Lower lobe of right lung (tissue), 2 donors: ENCODE data around the gene FOXP1. TPM values are rescaled to one million over a fixed set of nuclear protein-coding genes. Genes with fewer than 3 reads are reported as not detected.

Experiments used
- ATAC-seq, 2 donors: fragments of 200-7000 bp; cut with Tn5 transposase; one replicate each; pipeline ENCODE4 v1.9.1; 2020 to 2022; ENCODE audit warnings: mild to moderate bottlenecking in 2 of 2, moderate library complexity in 2 of 2
- DNase-seq: peaks from one replicate; pipeline ENCODE4 v3.0.0-alpha.2; 2020
- H3K27ac ChIP-seq: fragments of 200-600 bp; one replicate; pipeline ENCODE4 v1.8.0; 2022
- H3K27me3 ChIP-seq: fragments of 200-600 bp; one replicate; pipeline ENCODE4 v1.8.0; 2022; ENCODE audit warnings: low read depth
- H3K36me3 ChIP-seq: fragments of 200-600 bp; one replicate; pipeline ENCODE4 v1.8.0; 2022; ENCODE audit warnings: mild to moderate bottlenecking
- H3K4me1 ChIP-seq: fragments of 200-600 bp; one replicate; pipeline ENCODE4 v1.8.0; 2022
- H3K4me3 ChIP-seq: fragments of 200-600 bp; one replicate; pipeline ENCODE4 v1.8.0; 2022; ENCODE audit warnings: mild to moderate bottlenecking
- H3K9me3 ChIP-seq: fragments of 200-600 bp; one replicate; pipeline ENCODE4 v1.8.0; 2022
- CTCF ChIP-seq: fragments of 200-600 bp; IDR thresholded peaks from one replicate; pipeline ENCODE4 v1.8.0; 2022; ENCODE audit warnings: antibody characterized with exemption, mild to moderate bottlenecking
- intact Hi-C: fragments of 100-400 bp; cut with DNase I; formaldehyde crosslinking; loops from one replicate; pipeline ENCODE4 v1.11.0; 2022
- total RNA-seq: library from RNA; stranded (reverse); fragmentation: NEBNext Ultra II Directional; extraction: Animal tissue kit (Norgen Biotek cat#: 25700); gene quantifications from one replicate; pipeline ENCODE4 v1.2.1, GENCODE V29; 2021
- donor health status: DM: no; HTN: yes; CAD: no; lungs with severe emphysema.

The FOXP1 gene
- total RNA-seq, 1 donor from 2014 or later = 138 TPM

GRCh38 chr3:71080517-71081083 lies 502.9 kb downstream of the FOXP1 start:
- H3K9me3 ChIP-seq = no peaks in the 10 kb centered on the region
- no peak overlapping the region for H3K27ac ChIP-seq
- DNase-seq (no peak), ATAC-seq (no peak)
- intact Hi-C loops = no loop called here
- H3K36me3 ChIP-seq = no peaks in the 10 kb centered on the region
- TF ChIP-seq CTCF = no peak
- H3K4me1 ChIP-seq = peaks cover 13% of the 10 kb centered on the region
- H3K4me3 ChIP-seq = no peak overlapping the region
- H3K27me3 ChIP-seq = no peaks in the 10 kb centered on the region

GRCh38 chr3:71078723-71079525 lies 504.6 kb downstream of the FOXP1 start:
- no peaks in the 10 kb centered on the region for H3K27me3 ChIP-seq
- H3K27ac ChIP-seq = no peak overlapping the region
- no peak for DNase-seq
- intact Hi-C loops = no loop called here
- no peaks in the 10 kb centered on the region for H3K9me3 ChIP-seq
- no peaks in the 10 kb centered on the region for H3K36me3 ChIP-seq
- H3K4me3 ChIP-seq = no peak overlapping the region
- ATAC-seq = no peak
- peaks cover 13% of the 10 kb centered on the region for H3K4me1 ChIP-seq
- TF ChIP-seq CTCF = no peak

GRCh38 chr3:71078199-71078598 lies 505.3 kb downstream of the FOXP1 start:
- intact Hi-C loops = no loop called here
- Histone ChIP-seq H3K4me1 (peaks cover 13% of the 10 kb centered on the region), H3K27me3 (no peaks in the 10 kb centered on the region), H3K27ac (no peak overlapping the region), H3K4me3 (no peak overlapping the region), H3K9me3 (no peaks in the 10 kb centered on the region), H3K36me3 (no peaks in the 10 kb centered on the region)
- TF ChIP-seq CTCF = no peak
- ATAC-seq (no peak), DNase-seq (no peak)

GRCh38 chr3:71077070-71077469 lies 506.5 kb downstream of the FOXP1 start:
- no peak overlapping the region for H3K27ac ChIP-seq
- no peaks in the 10 kb centered on the region for H3K9me3 ChIP-seq
- H3K4me3 ChIP-seq = no peak overlapping the region
- no peaks in the 10 kb centered on the region for H3K27me3 ChIP-seq
- DNase-seq (no peak), ATAC-seq (no peak)
- peaks cover 13% of the 10 kb centered on the region for H3K4me1 ChIP-seq
- no peaks in the 10 kb centered on the region for H3K36me3 ChIP-seq
- no peak for TF ChIP-seq CTCF
- intact Hi-C loops = no loop called here

DNA sequence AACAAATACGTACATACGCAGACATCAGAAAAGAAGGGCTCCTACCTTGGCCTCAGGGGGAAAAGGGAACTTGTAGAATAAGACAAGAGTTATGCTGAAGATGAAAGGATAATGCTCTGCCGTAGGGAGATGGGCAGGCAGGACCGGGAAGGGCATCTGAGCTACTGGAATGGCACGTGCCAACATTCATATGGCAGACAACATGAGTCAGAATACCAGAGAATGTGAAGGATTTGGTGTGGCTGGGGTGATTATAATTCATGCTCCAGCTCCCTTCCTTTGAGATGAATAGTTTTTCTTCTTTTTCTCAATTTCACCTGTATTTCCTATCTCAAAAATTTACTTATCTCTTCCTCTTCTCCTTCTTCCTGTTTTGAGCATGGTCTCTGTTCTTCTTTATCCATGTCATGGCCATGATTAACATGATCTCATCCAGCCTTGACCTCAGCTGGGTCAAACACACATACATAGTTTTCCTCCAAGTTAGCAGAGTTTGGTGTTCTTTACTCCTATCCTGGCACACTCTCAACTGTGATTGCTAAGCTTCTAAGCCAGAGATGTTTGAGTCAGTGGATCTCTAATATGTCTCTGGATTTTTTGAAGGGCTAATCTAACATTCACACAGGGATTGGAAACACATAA lies 507.0 kb downstream of the FOXP1 start:
- H3K4me3 ChIP-seq = no peak overlapping the region
- no peak for ATAC-seq
- no peak for TF ChIP-seq CTCF
- no peaks in the 10 kb centered on the region for H3K9me3 ChIP-seq
- H3K27me3 ChIP-seq = no peaks in the 10 kb centered on the region
- peaks cover 14% of the 10 kb centered on the region for H3K4me1 ChIP-seq
- H3K27ac ChIP-seq = no peak overlapping the region
- intact Hi-C loops = no loop called here
- DNase-seq = no peak
- no peaks in the 10 kb centered on the region for H3K36me3 ChIP-seq
